Activated naive CD4-positive, alpha-beta T cell treated with anti-CD3 and anti-CD28 coated beads, Interleukin-2, amount 50 U/mL, for 24 hours (primary cell): ENCODE results near the gene DTNB.
"Not testable (repeated sequence)": the region's sequence is repeated elsewhere in the genome, so short reads cannot be mapped to it uniquely, and the experiment has no call there.

ENCODE experiments used
- H3K27ac Mint-ChIP-seq: one replicate; pipeline ENCODE4 v1.8.0; 2021; ENCODE audit warnings: mild to moderate bottlenecking, mixed read lengths
- H3K27me3 Mint-ChIP-seq: one replicate; pipeline ENCODE4 v1.8.0; 2021; ENCODE audit warnings: mixed read lengths
- H3K36me3 Mint-ChIP-seq: one replicate; pipeline ENCODE4 v1.8.0; 2021; ENCODE audit warnings: mixed read lengths
- H3K4me1 Mint-ChIP-seq: one replicate; pipeline ENCODE4 v1.8.0; 2021; ENCODE audit warnings: mixed read lengths
- H3K4me3 Mint-ChIP-seq: one replicate; pipeline ENCODE4 v1.8.0; 2021; ENCODE audit warnings: mild to moderate bottlenecking, mixed read lengths
- H3K9me3 Mint-ChIP-seq: one replicate; pipeline ENCODE4 v1.8.0; 2021; ENCODE audit warnings: mixed read lengths

Gene DTNB

DNA sequence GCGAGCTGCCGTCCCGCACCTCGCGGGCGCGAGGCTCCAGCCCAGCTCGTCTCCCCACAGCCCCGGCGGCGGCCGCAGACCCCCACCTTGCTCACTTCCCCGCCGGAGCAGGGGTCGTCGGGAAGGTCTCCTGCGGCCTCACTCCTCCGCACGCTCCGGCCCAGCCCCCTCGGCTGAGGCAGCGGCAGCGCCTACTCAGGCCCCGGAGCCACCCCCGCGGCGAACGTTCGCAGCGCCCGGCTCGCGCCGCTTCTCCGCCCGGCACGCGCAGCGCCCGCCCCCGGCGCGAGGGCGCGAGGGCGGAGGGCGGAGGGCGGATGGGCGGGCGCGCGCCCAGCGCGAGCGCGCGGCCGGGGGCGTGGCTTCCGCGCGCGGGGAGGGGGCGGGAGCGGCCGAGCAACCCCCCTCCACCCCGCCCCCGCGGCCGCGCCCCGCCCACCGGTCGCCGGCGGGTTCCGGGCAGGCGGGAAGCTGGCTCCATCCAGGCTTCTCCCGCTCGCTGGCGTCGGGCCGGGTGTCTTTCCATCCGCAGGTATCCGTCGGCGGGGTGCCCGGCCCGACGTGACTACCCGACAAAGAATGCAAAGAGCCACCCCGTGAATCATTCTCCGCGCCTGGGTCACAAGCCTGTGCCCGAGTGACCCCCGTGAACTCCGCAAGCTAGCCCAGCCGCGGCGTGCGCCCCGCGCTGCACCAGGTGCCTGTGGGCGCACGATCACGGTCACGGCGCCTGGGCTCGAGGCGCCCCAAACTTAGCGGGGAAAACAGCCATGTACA, at the start of gene DTNB:
Gene DTNB, minus strand, starts transcription at position 278 of the 777 bp plus-strand sequence. CDS start 20,917 bp downstream, outside the sequence.
- Mint-ChIP-seq H3K36me3 (no peaks in the 10 kb centered on the region), H3K27me3 (no peaks in the 10 kb centered on the region), H3K9me3 (no peaks in the 10 kb centered on the region), H3K27ac (peak within 1 kb of the TSS; percentile 23), H3K4me1 (peaks cover 35% of the 10 kb centered on the region), H3K4me3 (peak within 1 kb of the TSS; percentile 87)

- Mint-ChIP-seq H3K9me3 (no peaks in the 10 kb centered on the region), H3K4me1 (peaks cover 6% of the 10 kb centered on the region), H3K4me3 (no peak overlapping the region), H3K36me3 (no peaks in the 10 kb centered on the region), H3K27me3 (no peaks in the 10 kb centered on the region), H3K27ac (no peak overlapping the region)
These were observed 48.8 kb upstream of the DTNB start for GRCh38 chr2:25722224-25722623.

- Mint-ChIP-seq H3K4me3 (no peak overlapping the region), H3K36me3 (no peaks in the 10 kb centered on the region), H3K9me3 (no peaks in the 10 kb centered on the region), H3K4me1 (peaks cover 6% of the 10 kb centered on the region), H3K27ac (no peak overlapping the region), H3K27me3 (no peaks in the 10 kb centered on the region)
These were observed 47.2 kb upstream of the DTNB start for GRCh38 chr2:25720575-25720974.

DNA sequence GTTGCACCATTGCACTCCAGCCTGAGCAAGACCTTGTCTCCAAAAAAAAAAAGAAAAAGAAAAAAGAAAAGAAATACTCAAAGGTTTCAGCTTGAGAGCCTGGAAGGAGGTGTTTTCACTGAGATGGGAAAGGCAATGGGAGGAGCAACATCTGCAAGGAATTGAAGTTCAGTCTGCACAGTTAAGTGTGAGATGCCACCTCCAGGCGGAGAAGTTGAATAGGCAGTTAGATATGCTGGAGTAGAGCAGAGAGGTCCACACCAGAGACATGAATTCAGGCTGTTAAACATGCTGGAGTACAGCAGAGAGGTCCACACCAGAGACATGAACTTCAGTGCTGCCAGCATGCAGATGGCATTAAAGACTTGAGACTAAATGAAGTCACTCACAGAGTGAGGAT, 41.4 kb upstream of the DTNB start:
- H3K36me3 Mint-ChIP-seq = no peaks in the 10 kb centered on the region
- H3K9me3 Mint-ChIP-seq = no peaks in the 10 kb centered on the region
- H3K27me3 Mint-ChIP-seq = peaks cover 4% of the 10 kb centered on the region
- H3K4me3 Mint-ChIP-seq = no peak overlapping the region
- peaks cover 17% of the 10 kb centered on the region for H3K4me1 Mint-ChIP-seq
- H3K27ac Mint-ChIP-seq = no peak overlapping the region

DNA sequence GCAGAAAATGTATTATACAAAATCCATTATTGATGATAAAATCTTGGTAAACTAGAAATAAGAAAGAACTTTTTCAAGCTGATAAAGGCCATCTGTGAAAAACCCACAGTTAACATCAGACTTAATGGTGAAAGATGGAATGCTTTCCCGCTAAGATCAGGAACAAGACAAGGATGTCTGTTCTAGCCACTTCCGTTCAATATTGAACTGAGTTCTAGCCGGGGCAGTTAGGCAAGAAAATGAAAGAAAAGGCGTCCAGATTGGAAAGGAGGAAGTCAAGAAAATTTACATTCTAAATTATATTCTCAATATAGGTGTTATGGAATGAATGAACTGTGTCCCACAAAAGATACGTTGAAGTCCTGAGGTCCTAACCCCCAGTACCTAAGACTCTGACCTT, 39.1 kb upstream of the DTNB start:
- no peak overlapping the region for H3K4me3 Mint-ChIP-seq
- H3K9me3 Mint-ChIP-seq = no peaks in the 10 kb centered on the region
- peaks cover 11% of the 10 kb centered on the region for H3K4me1 Mint-ChIP-seq
- H3K27me3 Mint-ChIP-seq = peaks cover 8% of the 10 kb centered on the region
- no peaks in the 10 kb centered on the region for H3K36me3 Mint-ChIP-seq
- H3K27ac Mint-ChIP-seq = no peak overlapping the region

DNA sequence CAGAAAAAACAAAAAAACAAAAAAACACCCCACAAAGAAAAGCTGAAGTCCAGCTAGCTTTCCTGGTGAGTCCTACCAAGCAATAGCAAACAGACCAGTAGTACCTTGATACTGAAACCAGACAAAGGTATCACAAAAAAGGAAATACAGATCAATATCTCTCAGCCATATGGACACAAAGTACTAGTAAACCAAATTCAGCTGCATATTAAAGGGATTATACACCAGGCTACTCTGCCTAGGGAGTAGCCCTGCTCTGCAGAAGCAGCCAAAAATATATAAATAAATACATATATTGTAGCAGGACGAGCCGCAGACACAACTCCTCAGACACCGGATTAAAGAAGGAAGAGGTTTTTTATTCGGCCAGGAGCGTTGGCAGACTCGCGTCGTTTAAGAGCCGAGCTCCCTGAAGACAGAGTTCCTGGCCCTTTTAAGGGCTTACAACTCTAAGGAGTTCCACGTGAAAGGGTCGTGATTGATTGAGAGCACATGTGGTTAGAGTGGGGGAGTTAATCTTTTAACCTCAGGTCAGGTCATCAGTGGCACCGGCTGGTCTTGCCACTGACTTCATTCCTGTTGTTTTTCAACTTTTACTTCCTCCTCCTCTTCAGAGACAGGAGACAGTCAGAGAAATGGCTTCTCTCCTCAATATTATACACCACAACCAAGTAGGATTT, 38.4 kb upstream of the DTNB start:
- Mint-ChIP-seq H3K36me3 (no peaks in the 10 kb centered on the region), H3K27ac (peak overlapping the region; percentile 70), H3K9me3 (no peaks in the 10 kb centered on the region), H3K4me3 (peak overlapping the region; percentile 68), H3K4me1 (peaks cover 11% of the 10 kb centered on the region), H3K27me3 (peaks cover 8% of the 10 kb centered on the region)

- Mint-ChIP-seq H3K4me1 (peaks cover 11% of the 10 kb centered on the region), H3K27me3 (peaks cover 8% of the 10 kb centered on the region), H3K36me3 (no peaks in the 10 kb centered on the region), H3K27ac (no peak overlapping the region), H3K4me3 (no peak overlapping the region), H3K9me3 (no peaks in the 10 kb centered on the region)
These were observed 37.4 kb upstream of the DTNB start for GRCh38 chr2:25710750-25711149.

DNA sequence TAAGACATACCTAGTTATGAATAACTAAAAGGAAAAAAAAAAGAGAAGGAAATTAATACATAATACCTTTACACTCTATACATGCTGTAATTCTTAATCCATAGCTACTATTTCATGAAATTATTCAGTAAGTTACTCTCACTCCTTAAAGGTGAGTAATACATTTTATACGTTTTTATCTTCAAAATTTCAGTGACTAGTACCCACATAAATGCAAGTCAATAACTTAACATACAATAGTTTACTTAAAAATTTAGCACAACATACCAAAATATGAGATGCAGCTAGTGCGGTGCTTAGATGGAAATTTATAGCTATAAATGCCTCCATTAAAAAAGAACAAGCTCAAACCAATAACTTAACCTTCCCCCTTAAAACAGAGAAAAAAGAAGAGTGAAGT, 36.0 kb upstream of the DTNB start:
- Mint-ChIP-seq H3K4me3 (no peak overlapping the region), H3K27me3 (peaks cover 8% of the 10 kb centered on the region), H3K27ac (no peak overlapping the region), H3K36me3 (no peaks in the 10 kb centered on the region), H3K9me3 (no peaks in the 10 kb centered on the region), H3K4me1 (peaks cover 11% of the 10 kb centered on the region)

DNA sequence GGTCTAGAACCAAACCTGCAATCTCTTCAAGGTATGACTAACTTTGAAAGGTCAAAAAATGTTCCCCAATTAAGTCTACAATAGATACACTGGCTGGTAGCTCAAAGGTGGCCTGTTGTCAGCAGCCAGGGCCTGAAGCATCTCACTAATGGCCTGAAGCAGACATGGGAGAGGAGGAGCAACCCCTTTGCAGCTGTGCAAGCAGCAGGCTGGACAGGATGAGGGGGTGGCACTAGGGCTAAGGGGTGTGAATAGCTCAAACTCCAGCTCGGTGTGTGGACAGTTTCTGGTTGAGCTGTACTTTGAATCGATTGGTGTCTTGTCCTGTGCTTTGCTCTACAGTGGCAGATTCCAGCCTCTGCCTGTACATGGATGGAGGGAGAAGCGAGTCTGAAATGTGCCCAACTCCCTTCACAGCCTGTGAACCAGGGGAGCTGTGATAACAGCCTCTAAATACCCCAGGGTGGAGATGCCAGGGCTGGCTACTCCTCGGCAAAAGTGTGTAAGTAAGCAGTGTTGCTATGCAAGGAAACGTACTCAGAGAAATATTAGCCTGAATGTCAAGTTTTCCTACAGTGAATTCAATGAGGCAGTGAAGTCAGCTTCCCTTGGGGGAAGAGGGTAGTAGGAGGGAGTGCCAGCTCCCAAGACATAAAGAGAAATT, 34.7 kb upstream of the DTNB start:
- Mint-ChIP-seq H3K9me3 (no peaks in the 10 kb centered on the region), H3K27ac (no peak overlapping the region), H3K4me3 (no peak overlapping the region), H3K36me3 (no peaks in the 10 kb centered on the region), H3K4me1 (peaks cover 11% of the 10 kb centered on the region), H3K27me3 (peaks cover 8% of the 10 kb centered on the region)

DNA sequence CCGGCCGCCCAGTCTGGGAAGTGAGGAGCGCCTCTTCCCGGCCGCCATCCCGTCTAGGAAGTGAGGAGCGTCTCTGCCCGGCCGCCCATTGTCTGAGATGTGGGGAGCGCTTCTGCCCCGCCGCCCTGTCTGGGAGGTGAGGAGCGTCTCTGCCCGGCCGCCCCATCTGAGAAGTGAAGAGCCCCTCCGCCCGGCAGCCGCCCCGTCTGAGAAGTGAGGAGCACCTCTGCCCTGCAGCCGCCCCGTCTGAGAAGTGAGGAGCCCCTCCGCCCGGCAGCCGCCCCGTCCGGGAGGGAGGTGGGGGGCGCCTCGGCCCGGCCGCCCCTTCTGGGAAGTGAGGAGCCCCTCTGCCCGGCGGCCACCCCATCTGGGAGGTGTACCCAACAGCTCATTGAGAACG, 32.2 kb upstream of the DTNB start:
- not testable (repeated sequence) for H3K4me1 Mint-ChIP-seq, H3K27me3 Mint-ChIP-seq, H3K27ac Mint-ChIP-seq, H3K9me3 Mint-ChIP-seq, H3K36me3 Mint-ChIP-seq, H3K4me3 Mint-ChIP-seq

GRCh38 chr2:25701801-25702200, 28.4 kb upstream of the DTNB start:
- peaks cover 4% of the 10 kb centered on the region for H3K4me1 Mint-ChIP-seq
- no peaks in the 10 kb centered on the region for H3K36me3 Mint-ChIP-seq
- no peaks in the 10 kb centered on the region for H3K9me3 Mint-ChIP-seq
- no peak overlapping the region for H3K4me3 Mint-ChIP-seq
- H3K27me3 Mint-ChIP-seq = no peaks in the 10 kb centered on the region
- H3K27ac Mint-ChIP-seq = no peak overlapping the region

- H3K27me3 Mint-ChIP-seq = no peaks in the 10 kb centered on the region
- no peak overlapping the region for H3K4me3 Mint-ChIP-seq
- H3K27ac Mint-ChIP-seq = no peak overlapping the region
- no peaks in the 10 kb centered on the region for H3K9me3 Mint-ChIP-seq
- H3K36me3 Mint-ChIP-seq = no peaks in the 10 kb centered on the region
- H3K4me1 Mint-ChIP-seq = peaks cover 4% of the 10 kb centered on the region
These were observed 26.9 kb upstream of the DTNB start for GRCh38 chr2:25700221-25700660.

DNA sequence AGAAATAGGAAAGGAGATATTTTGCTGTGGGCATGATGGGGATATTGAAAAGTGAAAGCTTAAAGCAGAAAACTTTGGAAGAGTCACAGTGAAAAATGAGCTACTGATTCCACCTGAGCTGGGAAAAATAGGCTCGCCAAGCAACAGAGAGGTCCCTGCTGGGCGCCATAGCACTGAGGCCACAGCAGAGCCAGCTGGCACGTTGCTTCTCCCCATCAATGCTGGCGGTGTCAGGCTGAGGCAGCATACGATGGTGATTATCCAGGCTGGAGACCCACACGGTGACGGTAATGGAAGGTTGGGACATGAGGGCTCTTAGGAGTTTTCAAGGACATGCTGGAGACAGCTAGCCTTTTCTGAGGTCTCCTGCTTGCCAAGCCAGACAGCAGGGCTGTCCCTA, 25.8 kb upstream of the DTNB start:
- Mint-ChIP-seq H3K27ac (no peak overlapping the region), H3K9me3 (no peaks in the 10 kb centered on the region), H3K4me1 (peaks cover 4% of the 10 kb centered on the region), H3K27me3 (no peaks in the 10 kb centered on the region), H3K36me3 (no peaks in the 10 kb centered on the region), H3K4me3 (no peak overlapping the region)

- Mint-ChIP-seq H3K9me3 (no peaks in the 10 kb centered on the region), H3K4me3 (no peak overlapping the region)
These were observed 25.4 kb upstream of the DTNB start for GRCh38 chr2:25698752-25699151.

GRCh38 chr2:25697559-25698341, 24.4 kb upstream of the DTNB start:
- Mint-ChIP-seq H3K9me3 (no peaks in the 10 kb centered on the region), H3K4me1 (peaks cover 4% of the 10 kb centered on the region), H3K27ac (no peak overlapping the region), H3K27me3 (no peaks in the 10 kb centered on the region), H3K4me3 (no peak overlapping the region), H3K36me3 (no peaks in the 10 kb centered on the region)

More at GRCh38 chr2:25698752-25699151, 25.4 kb upstream of the DTNB start:
- Mint-ChIP-seq H3K4me1 (peaks cover 4% of the 10 kb centered on the region), H3K27me3 (no peaks in the 10 kb centered on the region), H3K27ac (no peak overlapping the region), H3K36me3 (no peaks in the 10 kb centered on the region)
